ENCODE results near the gene RNF215.
"Not testable (repeated sequence)": the region's sequence is repeated elsewhere in the genome, so short reads cannot be mapped to it uniquely, and the experiment has no call there.

The RNF215 gene

GRCh38 chr22:30420347-30421125, 33.3 kb upstream of the RNF215 start:
- DNase-seq: peak in 1 of 2 experiments; percentile 44

DNA sequence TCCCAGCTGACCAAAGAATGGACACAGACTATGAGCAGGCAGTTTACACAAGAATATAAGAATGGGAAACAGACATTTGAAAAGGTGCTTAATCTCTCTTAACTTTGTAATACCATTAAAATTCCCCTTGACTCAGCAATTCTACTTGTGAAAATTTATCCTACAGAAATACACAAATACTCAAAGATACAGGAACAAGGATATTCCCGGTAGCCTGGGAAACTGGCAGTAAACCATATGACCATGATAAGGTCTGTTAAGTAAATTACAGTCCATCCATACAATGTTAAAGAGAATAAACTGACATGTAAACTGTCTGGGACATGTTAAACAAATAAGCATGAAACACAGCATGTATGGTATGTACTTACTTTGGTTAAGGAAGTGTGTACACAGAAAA, 29.6 kb upstream of the RNF215 start:
- no peak for DNase-seq

DNA sequence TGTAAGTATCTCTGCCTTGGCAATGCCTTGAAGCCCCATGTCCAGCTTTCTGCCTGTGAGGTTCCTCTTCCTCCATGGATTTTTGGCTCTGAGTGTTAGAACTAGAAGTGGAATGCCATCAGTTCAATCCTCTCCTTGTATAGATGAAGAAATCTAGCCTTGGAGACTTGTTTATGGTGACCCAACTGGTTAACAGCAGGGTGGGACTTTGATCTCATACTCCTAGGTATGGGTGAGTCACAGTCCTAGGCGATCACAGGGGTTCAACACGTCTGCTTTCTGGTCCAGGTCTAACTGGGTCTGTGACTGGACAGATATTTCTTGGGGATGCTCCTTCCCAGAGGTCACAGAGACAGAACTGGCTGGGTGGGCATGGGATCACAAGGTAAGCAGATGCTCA, 29.2 kb upstream of the RNF215 start:
- no peak for DNase-seq

GRCh38 chr22:30414525-30415047, 27.4 kb upstream of the RNF215 start:
- DNase-seq: no peak

DNA sequence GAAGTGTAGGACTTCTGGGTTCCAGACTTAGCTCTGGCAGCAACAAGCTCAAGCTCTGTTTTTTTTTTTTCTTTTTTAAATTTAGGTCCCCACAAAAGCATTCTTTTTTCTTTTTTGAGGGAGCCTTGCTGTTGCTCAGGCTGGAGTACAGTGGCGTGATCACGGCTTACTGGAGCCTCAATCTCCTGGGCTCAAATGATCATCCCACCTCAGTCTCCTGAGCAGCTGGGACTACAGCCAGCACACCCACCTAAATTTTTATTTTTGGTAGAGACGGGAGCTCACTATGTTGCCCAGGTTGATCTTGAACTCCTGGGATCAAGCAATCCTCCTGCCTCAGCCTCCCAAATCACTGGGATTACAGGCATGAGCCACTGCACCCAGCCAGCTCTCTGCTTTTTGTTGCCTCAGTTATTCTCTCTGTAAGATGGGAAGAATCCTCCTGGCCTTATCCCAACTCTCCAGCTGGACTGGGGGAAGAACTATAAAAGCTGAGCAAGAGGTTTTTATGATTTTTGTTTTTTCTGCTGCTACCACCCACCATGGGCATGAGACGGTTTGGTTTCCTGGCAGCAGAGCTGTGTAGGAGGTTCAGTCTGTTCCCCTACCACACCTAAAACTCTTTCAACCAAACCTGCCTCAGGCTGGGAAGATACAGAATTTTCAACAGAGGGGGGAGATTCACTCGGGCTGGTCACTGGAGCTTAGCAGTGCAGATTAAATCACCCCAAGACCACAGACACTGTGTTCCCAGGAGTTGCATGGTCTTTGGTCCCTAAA, 26.7 kb upstream of the RNF215 start:
- no peak for DNase-seq

DNA sequence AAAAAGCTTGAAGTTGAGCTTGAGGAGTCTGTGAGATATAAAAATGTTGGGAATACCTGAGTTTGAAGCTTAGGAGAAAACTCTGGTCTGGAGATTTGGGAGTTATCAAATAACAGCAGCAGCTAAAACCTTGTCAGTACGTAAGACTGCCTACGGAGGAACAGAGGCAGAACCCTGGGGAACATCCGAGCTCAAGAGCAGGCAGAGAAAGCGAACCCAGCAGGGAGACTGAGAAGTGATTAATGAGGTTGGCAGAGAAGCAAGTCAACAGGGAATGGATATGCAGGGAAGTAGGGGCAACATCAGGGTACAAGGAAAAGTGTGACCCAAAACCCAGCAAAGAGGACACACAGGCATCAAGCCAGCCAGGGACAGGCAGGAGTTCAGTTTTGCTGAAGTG, 25.8 kb upstream of the RNF215 start:
- DNase-seq: no peak

DNA sequence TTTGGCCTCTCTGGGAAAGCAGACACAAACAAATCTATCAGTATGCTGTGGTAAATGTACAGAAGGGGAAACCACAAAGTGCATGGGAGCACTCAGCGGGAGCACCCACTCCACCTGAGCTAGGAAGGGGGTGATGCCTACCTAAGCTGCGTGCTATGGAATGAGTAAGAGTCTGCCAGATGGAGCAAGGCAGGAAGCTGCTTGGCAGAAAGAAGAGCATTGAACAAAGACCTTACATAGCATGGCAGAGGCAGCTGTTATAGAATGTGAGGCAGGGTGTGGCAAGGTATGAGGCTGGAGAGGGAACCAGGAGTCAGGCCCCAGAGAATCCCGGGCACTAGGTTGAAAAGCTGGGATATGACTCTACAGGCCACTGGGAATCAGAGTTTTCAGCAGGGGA, 24.6 kb upstream of the RNF215 start:
- DNase-seq: no peak

DNA sequence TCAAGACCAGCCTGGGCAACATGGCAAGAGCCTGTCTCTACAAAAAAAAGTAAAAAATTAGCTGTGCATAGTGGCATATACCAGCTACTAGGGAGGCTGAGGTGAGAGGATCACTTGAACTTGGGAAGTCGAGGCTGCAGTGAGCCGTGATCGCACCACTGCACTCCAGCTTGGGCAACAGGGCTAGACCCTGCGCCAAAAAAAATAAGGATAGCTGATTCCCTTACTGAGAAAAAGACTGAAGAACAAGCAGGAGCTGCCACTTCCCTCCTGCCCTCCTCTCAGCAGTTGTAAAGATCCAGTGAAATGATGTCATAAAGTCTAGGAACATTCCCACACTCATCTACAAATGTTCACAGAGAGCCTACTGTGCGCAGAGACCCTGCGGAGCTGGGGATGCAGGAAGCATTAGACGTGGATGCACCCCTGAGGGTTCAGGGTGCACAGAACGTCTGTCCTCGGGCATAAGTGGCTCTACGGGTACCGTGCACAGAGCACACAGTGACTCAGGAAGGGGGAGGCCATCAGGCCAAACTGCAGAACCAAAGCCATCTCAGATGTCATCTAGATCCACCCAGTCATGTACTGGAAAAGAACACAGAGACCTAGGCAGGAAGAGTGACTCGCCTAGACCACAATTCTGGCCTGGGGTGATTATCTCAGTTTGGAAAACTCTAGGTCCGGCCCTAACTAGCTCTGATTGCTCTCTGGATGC, 21.3 kb upstream of the RNF215 start:
- DNase-seq: no peak

- DNase-seq: no peak
Observed at GRCh38 chr22:30406400-30406799, 19.2 kb upstream of the RNF215 start.

- DNase-seq: no peak
Observed at GRCh38 chr22:30405731-30406130, 18.5 kb upstream of the RNF215 start.

GRCh38 chr22:30404307-30404706, 17.1 kb upstream of the RNF215 start:
- DNase-seq: no peak

- DNase-seq: not testable (repeated sequence)
Observed at GRCh38 chr22:30402766-30403104, 15.5 kb upstream of the RNF215 start.

GRCh38 chr22:30402028-30402765, 15.0 kb upstream of the RNF215 start:
- DNase-seq: no peak

DNA sequence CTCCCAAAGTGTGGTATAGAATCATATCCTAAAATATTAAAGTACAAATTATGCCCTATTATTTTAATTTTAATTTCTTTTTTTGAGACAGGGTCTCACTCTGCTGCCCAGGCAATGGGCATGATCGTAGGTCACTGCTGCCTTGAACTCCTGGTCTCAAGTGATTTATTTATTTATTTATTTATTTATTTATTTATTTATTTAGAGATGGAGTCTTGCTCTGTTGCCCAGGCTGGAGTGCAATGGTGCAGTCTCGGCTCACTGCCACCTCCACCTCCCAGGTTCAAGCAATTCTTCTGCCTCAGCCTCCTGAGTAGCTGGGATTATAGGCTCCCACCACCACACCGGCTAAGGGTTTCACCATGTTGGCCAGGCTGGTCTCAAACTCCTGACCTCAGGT, 13.8 kb upstream of the RNF215 start:
- DNase-seq: not testable (repeated sequence)

DNA sequence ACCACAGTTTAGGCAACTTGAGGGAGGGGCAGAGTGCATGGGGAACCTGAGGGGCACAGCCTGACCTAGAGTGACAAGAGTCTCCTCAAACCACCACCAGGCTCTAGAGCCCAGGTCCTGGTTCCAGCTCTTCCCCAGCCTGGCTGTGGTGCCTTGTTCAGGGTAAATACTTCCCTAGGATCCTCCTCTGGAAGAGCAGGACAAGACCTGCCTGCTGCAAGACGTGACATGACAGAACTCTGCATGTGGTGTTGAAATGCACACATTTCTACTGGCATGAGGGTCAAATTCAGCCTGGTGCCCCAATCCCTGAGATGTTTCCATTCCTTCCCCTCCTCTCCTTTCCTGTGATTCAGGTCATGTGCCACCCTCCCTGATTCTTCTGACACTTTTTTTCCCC, 12.9 kb upstream of the RNF215 start:
- no peak for DNase-seq

- DNase-seq: no peak
Observed at GRCh38 chr22:30399718-30400117, 12.5 kb upstream of the RNF215 start.

DNA sequence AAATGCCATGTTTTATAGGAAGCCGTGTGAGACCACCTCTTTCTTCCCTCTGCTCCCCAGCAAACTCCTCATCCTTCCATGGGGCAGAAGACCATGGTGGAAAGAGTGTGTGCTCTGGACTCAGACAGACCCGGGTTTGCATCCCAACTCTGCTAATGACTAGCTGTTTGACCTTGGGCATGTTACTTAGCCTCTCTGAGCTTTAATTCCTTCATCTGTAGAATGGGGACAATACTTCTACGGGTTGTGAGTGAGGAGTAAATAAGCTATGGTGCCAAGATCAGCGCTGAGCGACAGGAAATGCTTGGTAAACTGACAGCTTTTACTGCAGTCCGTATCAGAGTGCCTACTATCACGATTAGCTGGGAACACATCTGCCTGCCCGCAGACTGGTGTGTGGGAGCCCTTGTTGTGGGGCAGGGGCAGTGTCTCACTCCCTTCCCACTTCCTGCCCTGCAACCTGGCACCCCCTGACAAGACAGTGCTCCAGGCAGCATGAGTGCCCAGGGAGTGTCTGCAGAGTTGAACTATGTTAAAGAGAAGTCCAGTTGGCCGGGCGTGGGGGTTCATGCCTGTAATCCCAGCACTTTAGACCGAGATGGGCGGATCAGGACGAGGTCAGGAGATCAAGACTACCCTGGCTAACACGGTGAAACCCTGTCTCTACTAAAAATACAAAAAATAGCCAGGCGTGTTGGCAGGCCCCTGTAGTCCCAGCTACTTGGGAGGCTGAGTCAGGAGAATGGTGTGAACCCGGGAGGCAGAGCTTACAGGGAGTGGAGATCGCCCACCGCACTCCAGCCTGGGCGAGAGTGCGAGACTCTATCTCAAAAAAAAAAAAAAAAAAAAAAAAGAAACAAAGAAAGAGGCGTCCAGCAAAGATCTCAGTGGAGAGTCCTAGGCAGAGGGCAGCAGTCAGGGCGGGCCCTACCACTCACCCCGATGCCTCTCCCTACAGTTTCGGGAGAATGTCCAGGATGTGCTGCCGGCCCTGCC, 11.8 kb upstream of the RNF215 start:
- no peak for DNase-seq

GRCh38 chr22:30397656-30398635, 10.7 kb upstream of the RNF215 start:
- DNase-seq: peak in 1 of 2 experiments; percentile 41

DNA sequence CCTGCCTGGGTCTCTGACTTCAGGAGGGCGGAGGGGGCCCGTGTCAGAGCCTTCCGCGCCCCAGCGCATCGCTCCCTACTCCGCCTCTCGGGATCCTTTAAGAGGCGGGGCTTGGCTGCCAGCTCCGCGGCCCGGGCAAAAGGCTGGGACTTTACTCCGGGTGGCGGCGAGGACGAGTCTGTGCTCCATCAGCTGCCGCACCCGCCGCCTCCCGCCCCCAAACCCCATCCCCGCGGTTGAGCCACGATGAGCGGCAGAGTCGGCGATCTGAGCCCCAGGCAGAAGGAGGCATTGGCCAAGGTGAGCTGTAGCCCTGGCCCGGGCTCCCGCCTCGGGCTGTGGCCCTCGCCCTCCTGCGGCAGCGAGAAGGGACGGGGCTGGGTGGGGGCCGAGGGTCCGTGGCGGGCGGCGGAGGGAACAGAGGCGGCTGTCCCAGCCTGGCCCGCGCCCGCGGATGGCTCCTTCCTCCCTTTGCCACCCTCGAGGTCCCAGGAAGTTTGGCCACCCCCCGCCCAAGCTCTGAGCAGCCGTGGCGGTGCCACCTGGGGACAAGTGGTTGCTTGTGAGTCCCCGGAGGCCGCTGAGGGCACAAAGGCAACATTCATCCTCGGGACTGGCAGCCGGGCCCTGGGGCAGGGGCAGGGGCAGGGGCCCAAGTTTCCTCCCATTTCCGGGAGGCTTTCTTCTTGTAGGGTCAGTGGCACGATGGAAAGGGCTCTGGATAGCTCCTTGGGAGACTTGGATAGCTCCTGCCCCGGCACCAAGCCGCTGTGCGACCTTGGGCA, 9.9 kb upstream of the RNF215 start, which contains the start of gene SEC14L2:
SEC14L2 (plus strand) TSS at position 148 of the 785 bp plus-strand sequence; CDS start at position 247, 99 bp downstream.
- DNase-seq: peak; percentile 79 to 83
